ENCODE measurements around the gene SREBF2.
A peak's percentile ranks its signal among the peaks of the same experiment; 100 is the strongest.

The SREBF2 gene

DNA sequence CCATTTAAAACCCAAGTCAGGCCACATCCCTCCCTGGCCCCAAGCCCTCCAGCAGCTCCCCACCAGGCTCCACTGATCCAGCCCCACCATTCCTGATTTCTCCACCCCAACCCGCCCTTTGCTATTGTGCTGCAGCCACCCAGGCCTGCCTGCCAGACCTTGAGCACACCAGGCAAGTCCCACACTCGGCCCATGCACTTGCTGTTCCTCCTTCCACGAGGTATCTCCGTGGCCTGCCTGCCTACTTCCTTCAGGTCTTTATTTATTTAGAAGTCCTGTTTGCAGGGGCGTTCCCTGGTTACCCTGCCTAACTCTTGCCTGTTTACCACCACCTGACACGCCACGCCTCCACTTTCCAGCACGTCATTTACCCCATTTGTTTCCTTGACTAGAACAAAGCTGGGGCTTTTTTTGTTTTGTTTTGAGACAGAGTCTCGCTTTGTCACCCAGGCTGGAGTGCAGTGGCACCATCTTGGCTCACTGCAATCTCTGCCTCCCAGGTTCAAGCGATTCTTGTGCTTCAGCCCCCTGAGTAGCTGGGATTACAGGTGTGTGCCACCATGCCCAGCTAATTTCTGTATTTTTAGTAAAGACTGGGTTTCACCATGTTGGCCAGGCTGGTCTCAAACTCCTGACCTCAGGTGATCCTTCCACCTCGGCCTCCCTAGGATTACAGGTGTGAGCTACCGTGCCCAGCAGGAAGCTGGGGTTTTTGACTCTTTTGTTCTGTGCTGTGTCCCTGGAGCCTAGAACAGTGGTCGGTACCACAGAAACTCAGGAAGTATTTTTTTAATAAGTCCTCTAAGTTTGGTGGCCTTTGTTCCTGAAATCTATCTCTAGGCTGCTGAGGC is 107.3 kb downstream of the SREBF2 start:
- H3K36me3 Mint-ChIP-seq (ENCODE audit: low read depth), result peaks cover 11% of the 10 kb centered on the region
- H3K4me1 Mint-ChIP-seq, result peaks cover 23% of the 10 kb centered on the region
- peak overlapping the region in 2 of 3 experiments; percentile 59 to 61 for H3K27ac Mint-ChIP-seq
- H3K4me3 Mint-ChIP-seq, result peak overlapping the region in 1 of 3 experiments; percentile 14
- peaks cover 15% of the 10 kb centered on the region for H3K27me3 Mint-ChIP-seq (ENCODE audit: low read depth)
- H3K9me3 Mint-ChIP-seq, result no peaks in the 10 kb centered on the region
- TF ChIP-seq, protein P1, sequence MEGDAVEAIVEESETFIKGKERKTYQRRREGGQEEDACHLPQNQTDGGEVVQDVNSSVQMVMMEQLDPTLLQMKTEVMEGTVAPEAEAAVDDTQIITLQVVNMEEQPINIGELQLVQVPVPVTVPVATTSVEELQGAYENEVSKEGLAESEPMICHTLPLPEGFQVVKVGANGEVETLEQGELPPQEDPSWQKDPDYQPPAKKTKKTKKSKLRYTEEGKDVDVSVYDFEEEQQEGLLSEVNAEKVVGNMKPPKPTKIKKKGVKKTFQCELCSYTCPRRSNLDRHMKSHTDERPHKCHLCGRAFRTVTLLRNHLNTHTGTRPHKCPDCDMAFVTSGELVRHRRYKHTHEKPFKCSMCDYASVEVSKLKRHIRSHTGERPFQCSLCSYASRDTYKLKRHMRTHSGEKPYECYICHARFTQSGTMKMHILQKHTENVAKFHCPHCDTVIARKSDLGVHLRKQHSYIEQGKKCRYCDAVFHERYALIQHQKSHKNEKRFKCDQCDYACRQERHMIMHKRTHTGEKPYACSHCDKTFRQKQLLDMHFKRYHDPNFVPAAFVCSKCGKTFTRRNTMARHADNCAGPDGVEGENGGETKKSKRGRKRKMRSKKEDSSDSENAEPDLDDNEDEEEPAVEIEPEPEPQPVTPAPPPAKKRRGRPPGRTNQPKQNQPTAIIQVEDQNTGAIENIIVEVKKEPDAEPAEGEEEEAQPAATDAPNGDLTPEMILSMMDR (IDR thresholded peaks at IDR 0.05; ENCODE audit: unreplicated experiment in 3 of 3), result no peak

DNA sequence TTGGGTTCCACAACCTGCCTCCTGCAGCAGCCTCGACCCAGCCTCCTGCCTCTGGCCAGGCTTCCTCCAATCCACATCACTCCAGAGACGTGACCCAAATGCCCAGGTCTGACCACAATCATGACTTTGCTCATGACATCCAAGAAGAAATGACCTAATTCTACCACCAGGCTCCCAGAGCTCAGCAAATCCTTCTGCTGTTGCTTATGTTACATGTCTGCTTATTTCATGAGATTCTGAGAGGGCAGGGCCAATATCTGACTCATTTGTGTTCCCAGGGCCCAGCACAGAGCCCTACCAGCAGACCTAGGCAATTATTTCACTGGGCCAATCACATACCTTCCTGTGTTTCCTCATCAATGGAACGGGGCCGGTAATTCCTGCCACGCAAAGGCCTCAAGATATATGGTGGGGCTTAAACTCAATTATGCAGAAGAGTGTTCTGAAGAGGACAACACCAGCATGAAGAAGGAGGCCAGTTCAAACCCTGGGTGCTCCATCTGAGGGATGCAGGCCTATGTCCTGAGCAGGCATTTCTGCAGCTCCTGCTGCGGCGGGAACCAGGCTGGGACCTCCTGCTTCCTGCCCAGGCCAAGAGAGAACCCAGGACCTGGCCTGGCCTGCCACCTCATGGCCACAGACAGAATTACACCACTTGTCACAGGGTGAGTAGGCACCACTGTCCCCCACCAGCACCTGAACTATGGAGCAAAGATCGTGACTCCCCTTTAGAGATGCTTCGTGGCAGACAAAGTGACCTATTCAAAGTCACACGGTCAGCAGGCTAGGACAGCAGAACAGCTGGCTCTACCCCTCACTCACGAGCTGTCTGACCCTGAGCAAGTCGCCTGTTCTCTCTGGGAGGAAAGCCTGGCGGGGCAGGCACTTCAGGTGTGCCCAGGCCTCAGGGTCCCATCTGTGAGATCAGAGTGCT is 108.2 kb downstream of the SREBF2 start:
- H3K4me3 Mint-ChIP-seq, result peak overlapping the region in 1 of 3 experiments; percentile 34
- H3K27ac Mint-ChIP-seq, result peak overlapping the region; percentile 18 to 42 (median 38)
- H3K27me3 Mint-ChIP-seq (ENCODE audit: low read depth), result peaks cover 9% of the 10 kb centered on the region
- TF ChIP-seq, protein P1 (IDR thresholded peaks at IDR 0.05; ENCODE audit: unreplicated experiment in 3 of 3), result peak; percentile 91 to 95 (median 93)
- H3K9me3 Mint-ChIP-seq, result no peaks in the 10 kb centered on the region
- H3K4me1 Mint-ChIP-seq, result peaks cover 29% of the 10 kb centered on the region
- peaks cover 14% of the 10 kb centered on the region for H3K36me3 Mint-ChIP-seq (ENCODE audit: low read depth)

DNA sequence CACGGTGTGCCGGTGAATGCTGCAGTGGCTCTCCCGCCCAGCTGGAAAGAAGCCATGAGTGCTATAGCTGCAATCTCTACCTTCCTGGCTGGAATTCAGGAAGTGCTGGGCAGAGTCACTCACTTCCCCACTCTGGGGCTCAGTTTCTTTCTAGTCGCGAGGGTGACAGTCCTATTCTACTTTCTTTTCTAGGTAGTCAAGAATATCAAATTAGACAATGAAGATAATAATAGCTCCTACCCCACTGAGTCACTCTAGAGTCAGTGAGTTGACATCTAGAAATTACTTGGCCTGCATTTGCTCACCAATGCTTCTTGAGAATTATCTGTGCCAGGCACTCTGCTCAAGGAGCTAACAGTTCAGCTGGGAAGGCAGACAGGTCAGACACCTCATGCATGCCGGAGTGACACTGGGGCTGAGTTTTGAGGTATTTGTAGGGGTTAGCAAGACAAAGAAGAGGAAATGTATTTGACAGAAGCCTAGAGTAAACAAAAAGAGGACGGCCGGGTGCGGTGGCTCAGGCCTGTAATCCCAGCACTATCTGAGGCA is 110.8 kb downstream of the SREBF2 start:
- Mint-ChIP-seq H3K27ac (no peak overlapping the region), H3K4me1 (peaks cover 35% of the 10 kb centered on the region), H3K9me3 (no peaks in the 10 kb centered on the region), H3K4me3 (peak overlapping the region; percentile 66 to 81 (median 76)), H3K36me3 (ENCODE audit: low read depth) (peaks cover 11% of the 10 kb centered on the region), H3K27me3 (ENCODE audit: low read depth) (peaks cover 9% of the 10 kb centered on the region)
- TF ChIP-seq, protein P1 (IDR thresholded peaks at IDR 0.05; ENCODE audit: unreplicated experiment in 3 of 3), result no peak

DNA sequence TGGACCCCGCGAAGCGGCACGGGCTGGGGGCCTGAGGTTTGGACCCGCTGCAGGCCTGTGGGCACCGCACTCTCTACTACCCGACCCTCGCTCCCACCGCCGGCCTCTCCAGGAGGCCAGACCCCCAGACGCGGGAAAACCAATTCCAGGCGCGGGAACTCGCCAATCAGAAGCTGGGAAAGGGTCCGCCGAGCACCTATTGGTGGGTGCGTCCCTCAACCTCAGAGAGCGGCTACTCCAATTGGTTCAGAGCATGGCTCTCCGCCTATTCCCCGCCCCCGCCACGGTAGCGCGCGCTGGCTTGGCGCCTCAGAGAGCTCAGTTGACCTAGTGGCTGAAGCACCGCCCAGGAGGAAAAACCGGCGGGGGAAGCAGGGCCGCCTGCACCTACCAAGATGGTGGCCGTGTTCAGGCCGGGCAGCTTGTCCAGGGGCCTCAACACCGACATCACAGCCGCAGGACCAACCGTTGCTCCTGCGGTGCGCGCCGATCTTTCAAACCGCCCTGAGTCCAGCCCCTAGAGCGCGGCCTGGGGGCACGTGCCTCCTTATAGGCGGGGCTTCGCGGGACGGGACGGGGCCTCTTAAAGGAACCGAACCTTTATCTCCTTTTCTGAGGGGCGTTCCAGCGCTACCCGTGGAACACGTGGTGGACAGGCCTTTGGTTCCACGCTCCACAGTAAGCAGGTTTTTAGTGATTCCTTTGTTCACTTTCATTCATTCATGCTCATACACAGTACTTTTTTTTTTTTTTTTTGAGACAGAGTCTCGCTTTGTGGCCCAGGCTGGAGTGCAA is 113.9 kb downstream of the SREBF2 start, which contains the start of gene CENPM:
TSS of gene CENPM (minus strand) at position 524 of the 795 bp plus-strand sequence. CDS start at position 448, 76 bp downstream.
- peaks cover 21% of the 10 kb centered on the region for H3K4me1 Mint-ChIP-seq
- peaks cover 10% of the 10 kb centered on the region for H3K36me3 Mint-ChIP-seq (ENCODE audit: low read depth)
- peak within 1 kb of the TSS; percentile 78 to 91 (median 86) for H3K27ac Mint-ChIP-seq
- peak within 1 kb of the TSS; percentile 91 to 95 (median 93) for H3K4me3 Mint-ChIP-seq
- TF ChIP-seq, protein P1 (IDR thresholded peaks at IDR 0.05; ENCODE audit: unreplicated experiment in 3 of 3), result no peak
- H3K27me3 Mint-ChIP-seq (ENCODE audit: low read depth), result no peaks in the 10 kb centered on the region
- no peaks in the 10 kb centered on the region for H3K9me3 Mint-ChIP-seq

DNA sequence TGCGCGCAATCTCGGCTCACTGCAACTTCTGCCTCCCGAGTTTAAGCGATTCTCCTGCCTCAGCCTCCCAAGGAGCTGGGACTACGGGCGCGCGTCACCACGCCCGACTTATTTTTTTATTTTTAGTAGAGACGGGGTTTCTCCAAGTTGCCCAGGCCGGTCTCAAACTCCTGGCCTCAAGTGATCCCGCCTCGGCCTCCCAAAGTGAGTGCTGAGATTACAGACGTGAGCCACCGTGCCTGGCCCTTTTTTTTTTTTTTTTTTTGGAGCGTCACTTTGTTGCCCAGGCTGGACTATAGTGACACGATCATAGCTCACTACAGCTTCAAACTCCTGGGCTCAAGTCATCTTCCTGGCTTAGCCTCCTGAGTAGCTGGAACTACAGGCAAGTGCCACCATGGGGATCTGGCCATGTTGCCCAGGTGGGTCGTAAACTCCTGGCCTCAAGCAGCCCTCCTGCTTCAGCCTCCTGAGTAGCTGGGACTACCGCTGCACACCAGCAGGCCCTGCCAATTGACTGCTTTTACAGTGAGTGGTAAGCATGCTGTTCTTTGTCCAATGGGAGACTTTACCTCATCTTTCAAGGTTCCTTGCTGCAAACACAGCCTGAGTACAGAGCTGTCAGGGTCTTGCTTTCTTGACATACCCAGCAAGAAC is 114.6 kb downstream of the SREBF2 start:
- peak overlapping the region; percentile 78 to 91 (median 86) for H3K27ac Mint-ChIP-seq
- TF ChIP-seq, protein P1 (IDR thresholded peaks at IDR 0.05; ENCODE audit: unreplicated experiment in 3 of 3), result no peak
- peaks cover 8% of the 10 kb centered on the region for H3K36me3 Mint-ChIP-seq (ENCODE audit: low read depth)
- peak overlapping the region; percentile 91 to 95 (median 93) for H3K4me3 Mint-ChIP-seq
- H3K27me3 Mint-ChIP-seq (ENCODE audit: low read depth), result no peaks in the 10 kb centered on the region
- peaks cover 21% of the 10 kb centered on the region for H3K4me1 Mint-ChIP-seq
- H3K9me3 Mint-ChIP-seq, result no peaks in the 10 kb centered on the region

Data from nephron (organoid).